Measurements from ENCODE around the gene MACC1. TPM values are rescaled to one million over a fixed set of nuclear protein-coding genes. Genes with fewer than 3 reads are reported as not detected.
A peak's percentile ranks its signal among the peaks of the same experiment; 100 is the strongest.

The MACC1 gene
- total and polyA plus RNA-seq, 2 of the 13 experiments (the other 11 are each of a cell fraction or from before 2014, with no cell fraction given), result 0.04 TPM; not detected in 1

DNA sequence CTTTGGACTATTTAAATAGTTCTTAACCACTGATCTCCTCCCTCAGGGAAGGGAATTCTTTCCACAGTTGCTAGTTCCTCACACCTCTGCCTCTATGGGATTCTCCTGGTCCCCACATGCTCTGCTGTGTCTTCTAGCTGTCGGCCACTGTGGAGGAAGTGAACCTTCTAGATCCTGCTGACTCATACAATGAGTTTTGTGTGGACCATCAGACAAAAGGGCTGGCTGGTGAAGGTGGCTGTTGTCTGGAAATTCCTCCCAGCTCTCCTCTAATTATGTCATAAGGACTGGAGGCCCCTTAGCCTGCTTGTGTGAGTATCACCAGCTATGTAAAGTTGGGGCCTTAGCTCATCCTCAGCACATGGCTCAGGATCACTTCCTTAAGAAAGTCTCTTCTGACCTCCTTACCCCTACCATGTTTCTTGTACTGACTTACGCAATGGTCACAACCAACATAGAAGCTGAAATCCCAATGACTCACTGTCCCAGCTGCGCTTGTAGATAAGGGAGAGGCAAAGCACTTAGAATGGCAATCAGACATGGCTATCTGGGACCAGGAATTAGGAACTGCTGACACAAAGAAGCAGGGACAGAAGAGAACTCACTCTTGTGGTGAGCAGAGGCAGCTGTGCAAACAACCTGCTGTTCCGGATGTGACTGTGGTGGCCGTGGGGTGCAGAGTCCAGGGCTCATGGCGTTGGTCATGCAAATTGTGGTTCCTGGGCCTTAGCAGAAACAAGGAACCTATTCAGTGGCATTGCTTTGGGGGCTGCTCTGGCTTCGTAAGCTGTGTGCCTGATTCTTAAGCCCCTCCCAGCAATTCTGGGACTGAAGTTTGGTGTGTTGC lies 2.5 kb upstream of the MACC1 start (continued):
- TF ChIP-seq SPEN (CRISPR knock-in tag; IDR thresholded peaks at IDR 0.05; ENCODE audit: low read depth), result peak; percentile 82
- TF ChIP-seq ZNF335 (CRISPR knock-in tag; IDR thresholded peaks at IDR 0.05), result no peak
- no peak for TF ChIP-seq MTF1 (CRISPR knock-in tag; IDR thresholded peaks at IDR 0.05)
- TF ChIP-seq MYPOP (CRISPR knock-in tag; IDR thresholded peaks at IDR 0.05), result no peak; the same call in 1 of the 2 replicates
- peak; percentile 35; the same call in 1 of the 2 replicates for TF ChIP-seq KDM5B (CRISPR knock-in tag; IDR thresholded peaks at IDR 0.05; ENCODE audit: borderline replicate concordance)
- no peak for TF ChIP-seq ARNTL (CRISPR knock-in tag; IDR thresholded peaks at IDR 0.05)
- peak; percentile 59; the same call in 1 of the 2 replicates for TF ChIP-seq ZBTB33 (CRISPR knock-in tag; IDR thresholded peaks at IDR 0.05)
- no peak for TF ChIP-seq BHLHE40 (IDR thresholded peaks at IDR 0.05; ENCODE audit: low read length)
- TF ChIP-seq MAZ (IDR thresholded peaks at IDR 0.05; ENCODE audit: borderline replicate concordance, low read depth, low read length), result peak; percentile 77; the same call in 1 of the 2 replicates
- TF ChIP-seq MAZ (CRISPR knock-in tag; IDR thresholded peaks at IDR 0.05; ENCODE audit: low read depth), result 0 out of 2 replicates have a peak, but pooled peaks have one; percentile 54
- TF ChIP-seq SATB2 (CRISPR knock-in tag; IDR thresholded peaks at IDR 0.05), result peak; percentile 20; the same call in 1 of the 2 replicates
- TF ChIP-seq, protein P1, sequence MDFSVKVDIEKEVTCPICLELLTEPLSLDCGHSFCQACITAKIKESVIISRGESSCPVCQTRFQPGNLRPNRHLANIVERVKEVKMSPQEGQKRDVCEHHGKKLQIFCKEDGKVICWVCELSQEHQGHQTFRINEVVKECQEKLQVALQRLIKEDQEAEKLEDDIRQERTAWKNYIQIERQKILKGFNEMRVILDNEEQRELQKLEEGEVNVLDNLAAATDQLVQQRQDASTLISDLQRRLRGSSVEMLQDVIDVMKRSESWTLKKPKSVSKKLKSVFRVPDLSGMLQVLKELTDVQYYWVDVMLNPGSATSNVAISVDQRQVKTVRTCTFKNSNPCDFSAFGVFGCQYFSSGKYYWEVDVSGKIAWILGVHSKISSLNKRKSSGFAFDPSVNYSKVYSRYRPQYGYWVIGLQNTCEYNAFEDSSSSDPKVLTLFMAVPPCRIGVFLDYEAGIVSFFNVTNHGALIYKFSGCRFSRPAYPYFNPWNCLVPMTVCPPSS (IDR thresholded peaks at IDR 0.05), result no peak
- TF ChIP-seq PHF5A (CRISPR knock-in tag; IDR thresholded peaks at IDR 0.05; ENCODE audit: low read depth, unreplicated experiment), result peak; percentile 89
- TF ChIP-seq, protein P2, sequence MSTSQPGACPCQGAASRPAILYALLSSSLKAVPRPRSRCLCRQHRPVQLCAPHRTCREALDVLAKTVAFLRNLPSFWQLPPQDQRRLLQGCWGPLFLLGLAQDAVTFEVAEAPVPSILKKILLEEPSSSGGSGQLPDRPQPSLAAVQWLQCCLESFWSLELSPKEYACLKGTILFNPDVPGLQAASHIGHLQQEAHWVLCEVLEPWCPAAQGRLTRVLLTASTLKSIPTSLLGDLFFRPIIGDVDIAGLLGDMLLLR (CRISPR knock-in tag; IDR thresholded peaks at IDR 0.05), result no peak
- TF ChIP-seq PATZ1 (CRISPR knock-in tag; IDR thresholded peaks at IDR 0.05), result peak; percentile 85
- TF ChIP-seq HNRNPUL1 (IDR thresholded peaks at IDR 0.05; ENCODE audit: low read depth, low read length), result no peak
- peak; percentile 85 for TF ChIP-seq PITX1 (CRISPR knock-in tag; IDR thresholded peaks at IDR 0.05)
- peak; percentile 65 for TF ChIP-seq ZFY (CRISPR knock-in tag; IDR thresholded peaks at IDR 0.05)
- TF ChIP-seq ZSCAN5A (CRISPR knock-in tag; IDR thresholded peaks at IDR 0.05; ENCODE audit: borderline replicate concordance), result peak; percentile 96; the same call in 1 of the 2 replicates
- peak; percentile 53; the same call in 1 of the 2 replicates for TF ChIP-seq ZNF615 (CRISPR knock-in tag; IDR thresholded peaks at IDR 0.05; ENCODE audit: borderline replicate concordance)
- TF ChIP-seq ELF1 (CRISPR knock-in tag; IDR thresholded peaks at IDR 0.05), result peak; percentile 72
